ENCODE measurements around the gene IL12B. TPM values are rescaled to one million over a fixed set of nuclear protein-coding genes. Genes with fewer than 3 reads are reported as not detected.
"Not testable (repeated sequence)": the region's sequence is repeated elsewhere in the genome, so short reads cannot be mapped to it uniquely, and the experiment has no call there.

Gene IL12B
- total RNA-seq, 1 donor from 2014 or later, result not detected

DNA sequence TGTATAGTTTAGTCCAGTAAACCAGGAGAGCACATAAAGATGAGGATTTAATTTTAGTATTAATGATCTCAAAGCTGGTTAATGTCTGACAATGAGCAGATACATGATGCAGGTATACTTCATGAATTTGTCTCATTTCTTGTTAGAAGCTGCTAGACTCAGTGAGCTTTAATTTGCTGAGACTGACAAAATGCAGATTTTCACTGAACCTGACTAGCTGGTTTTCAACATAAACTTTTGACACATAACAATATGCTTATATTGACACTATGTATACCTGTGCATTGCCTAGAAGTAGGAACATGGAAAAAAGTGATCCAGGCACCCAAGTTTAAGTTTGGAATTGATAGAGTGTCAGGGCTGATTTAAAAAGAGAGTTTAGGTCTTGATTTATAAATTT is 56.4 kb downstream of the IL12B start:
- Histone ChIP-seq H3K9me3 (ENCODE audit: insufficient read depth, low read depth, low read length) (no peaks in the 10 kb centered on the region), H3K4me1 (ENCODE audit: insufficient read depth, low read length) (no peaks in the 10 kb centered on the region), H2AFZ (ENCODE audit: low read depth, low read length) (no peak overlapping the region), H3K4me3 (ENCODE audit: insufficient read depth, low read depth, low read length) (no peak overlapping the region), H4K20me1 (ENCODE audit: insufficient read depth, low read length) (no peaks in the 10 kb centered on the region), H3K27ac (ENCODE audit: low read depth, low read length) (no peak overlapping the region), H3K9ac (ENCODE audit: low read length) (no peak overlapping the region), H3K27me3 (ENCODE audit: insufficient read depth, low read length) (no peaks in the 10 kb centered on the region), H3K79me2 (ENCODE audit: insufficient read depth, low read length) (no peaks in the 10 kb centered on the region), H3K4me2 (ENCODE audit: low read length) (no peak overlapping the region), H3K36me3 (ENCODE audit: insufficient read depth, low read length) (peaks cover 41% of the 10 kb centered on the region)
- H3K27ac Mint-ChIP-seq (ENCODE audit: unreplicated experiment), result no peak overlapping the region
- H3K4me1 Mint-ChIP-seq (ENCODE audit: low read depth, unreplicated experiment), result no peaks in the 10 kb centered on the region
- TF ChIP-seq CTCF (IDR thresholded peaks at IDR 0.05; ENCODE audit: insufficient read depth, low read depth, low read length), result no peak
- no peak for TF ChIP-seq EZH2 (IDR thresholded peaks at IDR 0.05; ENCODE audit: insufficient read depth, low read length)
- no peaks in the 10 kb centered on the region for H3K36me3 Mint-ChIP-seq (ENCODE audit: low read depth, unreplicated experiment)
- DNase-seq (ENCODE audit: low read depth) (no peak), FAIRE-seq (no peak)
- H3K4me3 Mint-ChIP-seq (ENCODE audit: unreplicated experiment), result no peak overlapping the region
- H3K27me3 Mint-ChIP-seq (ENCODE audit: low read depth, unreplicated experiment), result no peaks in the 10 kb centered on the region
- H3K9me3 Mint-ChIP-seq (ENCODE audit: unreplicated experiment), result no peaks in the 10 kb centered on the region

DNA sequence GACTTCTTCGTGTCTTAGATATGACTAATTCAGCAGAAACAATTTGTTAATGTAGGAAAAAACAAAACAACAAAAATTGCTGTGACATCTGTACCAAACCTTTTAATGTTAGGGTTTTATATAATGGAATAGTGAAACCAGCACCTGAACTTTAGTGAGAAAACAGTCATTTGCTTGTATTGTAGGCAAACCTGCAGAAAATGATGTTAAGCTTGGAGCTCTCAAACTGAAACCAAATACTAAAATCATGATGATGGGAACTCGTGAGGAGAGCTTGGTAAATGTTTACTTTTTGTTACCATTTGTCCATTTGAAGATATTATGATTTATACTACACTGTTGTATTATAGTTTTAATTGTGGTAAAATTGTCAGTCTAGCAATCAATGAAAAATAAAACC is 60.6 kb downstream of the IL12B start:
- no peak overlapping the region for H3K27ac ChIP-seq (ENCODE audit: low read depth, low read length)
- FAIRE-seq, result no peak
- H3K4me2 ChIP-seq (ENCODE audit: low read length), result no peak overlapping the region
- H3K27ac Mint-ChIP-seq (ENCODE audit: unreplicated experiment), result no peak overlapping the region
- H3K4me3 ChIP-seq (ENCODE audit: insufficient read depth, low read depth, low read length), result no peak overlapping the region
- H2AFZ ChIP-seq (ENCODE audit: low read depth, low read length), result no peak overlapping the region
- H4K20me1 ChIP-seq (ENCODE audit: insufficient read depth, low read length), result peaks cover 7% of the 10 kb centered on the region
- no peaks in the 10 kb centered on the region for H3K4me1 ChIP-seq (ENCODE audit: insufficient read depth, low read length)
- peaks cover 2% of the 10 kb centered on the region for H3K9me3 Mint-ChIP-seq (ENCODE audit: unreplicated experiment)
- H3K79me2 ChIP-seq (ENCODE audit: insufficient read depth, low read length), result peaks cover 39% of the 10 kb centered on the region
- no peak overlapping the region for H3K9ac ChIP-seq (ENCODE audit: low read length)
- H3K27me3 ChIP-seq (ENCODE audit: insufficient read depth, low read length), result no peaks in the 10 kb centered on the region
- H3K4me3 Mint-ChIP-seq (ENCODE audit: unreplicated experiment), result no peak overlapping the region
- no peaks in the 10 kb centered on the region for H3K27me3 Mint-ChIP-seq (ENCODE audit: low read depth, unreplicated experiment)
- no peak for DNase-seq (ENCODE audit: low read depth)
- H3K36me3 ChIP-seq (ENCODE audit: insufficient read depth, low read length), result peaks cover 35% of the 10 kb centered on the region
- no peaks in the 10 kb centered on the region for H3K9me3 ChIP-seq (ENCODE audit: insufficient read depth, low read depth, low read length)
- TF ChIP-seq CTCF (IDR thresholded peaks at IDR 0.05; ENCODE audit: insufficient read depth, low read depth, low read length) (no peak), EZH2 (IDR thresholded peaks at IDR 0.05; ENCODE audit: insufficient read depth, low read length) (no peak)
- H3K4me1 Mint-ChIP-seq (ENCODE audit: low read depth, unreplicated experiment), result no peaks in the 10 kb centered on the region
- peaks cover 5% of the 10 kb centered on the region for H3K36me3 Mint-ChIP-seq (ENCODE audit: low read depth, unreplicated experiment)

GRCh38 chr5:159266764-159267163 is 63.5 kb downstream of the IL12B start:
- H3K4me3 ChIP-seq (ENCODE audit: insufficient read depth, low read depth, low read length); DNase-seq (ENCODE audit: low read depth); H3K4me3 Mint-ChIP-seq (ENCODE audit: unreplicated experiment); H3K36me3 Mint-ChIP-seq (ENCODE audit: low read depth, unreplicated experiment); H3K27ac Mint-ChIP-seq (ENCODE audit: unreplicated experiment); H3K9ac ChIP-seq (ENCODE audit: low read length); H3K4me1 Mint-ChIP-seq (ENCODE audit: low read depth, unreplicated experiment); H4K20me1 ChIP-seq (ENCODE audit: insufficient read depth, low read length); H3K9me3 Mint-ChIP-seq (ENCODE audit: unreplicated experiment); H3K27me3 ChIP-seq (ENCODE audit: insufficient read depth, low read length); FAIRE-seq; H3K4me2 ChIP-seq (ENCODE audit: low read length); H3K27me3 Mint-ChIP-seq (ENCODE audit: low read depth, unreplicated experiment); H2AFZ ChIP-seq (ENCODE audit: low read depth, low read length); H3K9me3 ChIP-seq (ENCODE audit: insufficient read depth, low read depth, low read length); H3K27ac ChIP-seq (ENCODE audit: low read depth, low read length): not testable (repeated sequence)
- peaks cover 13% of the 10 kb centered on the region for H3K4me1 ChIP-seq (ENCODE audit: insufficient read depth, low read length)
- H3K36me3 ChIP-seq (ENCODE audit: insufficient read depth, low read length), result peaks cover 11% of the 10 kb centered on the region
- H3K79me2 ChIP-seq (ENCODE audit: insufficient read depth, low read length), result peaks cover 59% of the 10 kb centered on the region

Other genes with a start within 250 kb of the IL12B start
- gene EBF1, start 230.6 kb downstream of the IL12B start, total RNA-seq, result 2.0 and 2.5 TPM in 2 replicates
- 48.0 and 54.0 TPM in 2 replicates for gene RNF145, start 120.9 kb downstream of the IL12B start, total RNA-seq
- 29.9 and 31.3 TPM in 2 replicates for gene UBLCP1, start 67.2 kb downstream of the IL12B start, total RNA-seq